ENCODE data around the gene PIANP.

DNA sequence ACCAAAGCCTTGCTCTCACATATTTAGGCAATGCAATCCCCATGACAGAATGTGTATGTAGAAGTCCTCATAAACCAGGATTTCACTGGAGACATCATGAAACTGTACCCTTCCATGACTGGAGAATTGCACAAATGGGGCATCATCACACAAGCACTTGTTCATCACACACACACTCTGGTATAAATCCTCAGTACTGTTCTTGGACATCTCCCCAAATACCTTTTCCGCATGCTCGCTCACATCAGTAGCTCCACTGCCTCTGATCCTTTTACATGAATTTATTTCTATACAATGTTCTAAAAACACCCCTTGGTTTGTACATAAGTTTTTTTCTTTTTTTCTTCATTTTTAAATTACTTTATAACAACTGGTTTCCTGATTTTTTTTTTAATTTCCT is 34.4 kb downstream of the PIANP start:
- TF ChIP-seq, protein P1, sequence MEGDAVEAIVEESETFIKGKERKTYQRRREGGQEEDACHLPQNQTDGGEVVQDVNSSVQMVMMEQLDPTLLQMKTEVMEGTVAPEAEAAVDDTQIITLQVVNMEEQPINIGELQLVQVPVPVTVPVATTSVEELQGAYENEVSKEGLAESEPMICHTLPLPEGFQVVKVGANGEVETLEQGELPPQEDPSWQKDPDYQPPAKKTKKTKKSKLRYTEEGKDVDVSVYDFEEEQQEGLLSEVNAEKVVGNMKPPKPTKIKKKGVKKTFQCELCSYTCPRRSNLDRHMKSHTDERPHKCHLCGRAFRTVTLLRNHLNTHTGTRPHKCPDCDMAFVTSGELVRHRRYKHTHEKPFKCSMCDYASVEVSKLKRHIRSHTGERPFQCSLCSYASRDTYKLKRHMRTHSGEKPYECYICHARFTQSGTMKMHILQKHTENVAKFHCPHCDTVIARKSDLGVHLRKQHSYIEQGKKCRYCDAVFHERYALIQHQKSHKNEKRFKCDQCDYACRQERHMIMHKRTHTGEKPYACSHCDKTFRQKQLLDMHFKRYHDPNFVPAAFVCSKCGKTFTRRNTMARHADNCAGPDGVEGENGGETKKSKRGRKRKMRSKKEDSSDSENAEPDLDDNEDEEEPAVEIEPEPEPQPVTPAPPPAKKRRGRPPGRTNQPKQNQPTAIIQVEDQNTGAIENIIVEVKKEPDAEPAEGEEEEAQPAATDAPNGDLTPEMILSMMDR (IDR thresholded peaks at IDR 0.05; ENCODE audit: insufficient read depth, low read length, poor library complexity, severe bottlenecking), result no peak
- TF ChIP-seq EZH2phosphoT487 (conservative IDR thresholded peaks at IDR 0.05; ENCODE audit: low read length), result no peak
